Measurements from ENCODE around the gene PADI6.
A peak's percentile ranks its signal among the peaks of the same experiment; 100 is the strongest.

PADI6 gene

GRCh38 chr1:17409391-17409811 is 37.4 kb downstream of the PADI6 start:
- in situ Hi-C loops (cut with HindIII; ENCODE audit: low sequenced_read_pairs): no loop called here
- no peak overlapping the region for H3K4me3 ChIP-seq (ENCODE audit: low read depth, low read length)
- no peak for TF ChIP-seq CTCF (IDR thresholded peaks at IDR 0.05; ENCODE audit: low read depth, low read length, missing control alignments)
- DNase-seq (ENCODE audit: low read depth): no peak

- DNase-seq (ENCODE audit: low read depth): no peak
- TF ChIP-seq CTCF (IDR thresholded peaks at IDR 0.05; ENCODE audit: low read depth, low read length, missing control alignments): no peak
- no peak overlapping the region for H3K4me3 ChIP-seq (ENCODE audit: low read depth, low read length)
- in situ Hi-C loops (cut with HindIII; ENCODE audit: low sequenced_read_pairs): no loop called here
Observed at GRCh38 chr1:17412093-17412870, 40.3 kb downstream of the PADI6 start.

GRCh38 chr1:17414022-17414421 is 42.0 kb downstream of the PADI6 start:
- in situ Hi-C loops (cut with HindIII; ENCODE audit: low sequenced_read_pairs): no loop called here
- TF ChIP-seq CTCF (IDR thresholded peaks at IDR 0.05; ENCODE audit: low read depth, low read length, missing control alignments): no peak
- H3K4me3 ChIP-seq (ENCODE audit: low read depth, low read length): no peak overlapping the region
- no peak for DNase-seq (ENCODE audit: low read depth)

GRCh38 chr1:17416389-17416788 is 44.4 kb downstream of the PADI6 start:
- in situ Hi-C loops (cut with HindIII; ENCODE audit: low sequenced_read_pairs): no loop called here
- DNase-seq (ENCODE audit: low read depth): no peak
- no peak for TF ChIP-seq CTCF (IDR thresholded peaks at IDR 0.05; ENCODE audit: low read depth, low read length, missing control alignments)
- no peak overlapping the region for H3K4me3 ChIP-seq (ENCODE audit: low read depth, low read length)

GRCh38 chr1:17419626-17420328 is 47.8 kb downstream of the PADI6 start:
- in situ Hi-C loops (cut with HindIII; ENCODE audit: low sequenced_read_pairs): no loop called here
- H3K4me3 ChIP-seq (ENCODE audit: low read depth, low read length): no peak overlapping the region
- DNase-seq (ENCODE audit: low read depth): no peak
- peak; percentile 100 for TF ChIP-seq CTCF (IDR thresholded peaks at IDR 0.05; ENCODE audit: low read depth, low read length, missing control alignments)

GRCh38 chr1:17420391-17420918 is 48.5 kb downstream of the PADI6 start:
- no peak overlapping the region for H3K4me3 ChIP-seq (ENCODE audit: low read depth, low read length)
- TF ChIP-seq CTCF (IDR thresholded peaks at IDR 0.05; ENCODE audit: low read depth, low read length, missing control alignments): no peak
- in situ Hi-C loops (cut with HindIII; ENCODE audit: low sequenced_read_pairs): no loop called here
- no peak for DNase-seq (ENCODE audit: low read depth)
